CD14-positive monocyte (primary cell): Measurements from ENCODE around the gene QPCTL. TPM values are rescaled to one million over a fixed set of nuclear protein-coding genes. Genes with fewer than 3 reads are reported as not detected.
A peak's percentile ranks its signal among the peaks of the same experiment; 100 is the strongest.

ENCODE experiments used
- DNase-seq, 3 donors: peaks; one replicate each; pipeline ENCODE4 v3.0.0-alpha.2; 2011 to 2022
- H2AFZ ChIP-seq: 2 replicates; pipeline ENCODE4 v1.6.0; 2012; ENCODE audit warnings: mild to moderate bottlenecking, low read depth, low read length, inconsistent platforms; ENCODE audit not compliant: insufficient read depth, poor library complexity, severe bottlenecking
- H3K27ac ChIP-seq, 2 donors: 1 replicate in 1 of 2; 2 replicates in 1 of 2; pipeline ENCODE4 v1.5.1; 2012 to 2013; ENCODE audit warnings: low read length in 2 of 2, control low read depth in 1 of 2, inconsistent platforms in 1 of 2, low read depth in 1 of 2, mild to moderate bottlenecking in 1 of 2
- H3K27me3 ChIP-seq, 2 donors: one replicate each; pipeline versions ENCODE4 v1.6.0 to v1.6.1; 2011 to 2013; ENCODE audit warnings: low read length in 2 of 2; ENCODE audit not compliant: control insufficient read depth in 2 of 2, insufficient read depth in 2 of 2
- H3K36me3 ChIP-seq, 2 donors: replicated peaks in 1 of 2; 1 replicate in 1 of 2; 2 replicates in 1 of 2; pipeline versions ENCODE4 v1.5.1 to v1.6.1; 2012 to 2013; ENCODE audit warnings: low read length in 2 of 2, control low read depth in 1 of 2, inconsistent platforms in 1 of 2, mild to moderate bottlenecking in 1 of 2; ENCODE audit not compliant: insufficient read depth in 2 of 2, control insufficient read depth in 1 of 2
- H3K4me1 ChIP-seq, 2 donors: 1 replicate in 1 of 2; 2 replicates in 1 of 2; pipeline versions ENCODE4 v1.5.1 to v1.6.1; 2012 to 2013; ENCODE audit warnings: low read length in 2 of 2, control low read depth in 1 of 2, inconsistent platforms in 1 of 2, mild to moderate bottlenecking in 1 of 2, moderate library complexity in 1 of 2; ENCODE audit not compliant: insufficient read depth in 2 of 2, control insufficient read depth in 1 of 2
- H3K4me2 ChIP-seq: replicated peaks from 2 replicates; pipeline ENCODE3; 2012; ENCODE audit warnings: low read length, moderate library complexity, mild to moderate bottlenecking; ENCODE audit not compliant: poor library complexity, severe bottlenecking; ENCODE audit errors: extremely low read depth
- H3K4me3 ChIP-seq, 3 experiments: fragments of 200-600 bp in 1 of 3; sonication (generic) in 1 of 3; replicated peaks in 1 of 3; 1 replicate in 2 of 3; 2 replicates in 1 of 3; pipeline ENCODE4 v1.5.1; 2011 to 2013; ENCODE audit warnings: low read length in 3 of 3, mild to moderate bottlenecking in 3 of 3, control low read depth in 2 of 3, low read depth in 2 of 3, inconsistent platforms in 1 of 3, moderate library complexity in 1 of 3
- H3K79me2 ChIP-seq: 2 replicates; pipeline ENCODE4 v1.6.0; 2012; ENCODE audit warnings: mild to moderate bottlenecking, control low read depth, inconsistent platforms, low read length, moderate library complexity; ENCODE audit not compliant: insufficient read depth
- H3K9ac ChIP-seq: 2 replicates; pipeline ENCODE4 v1.6.0; 2017; ENCODE audit warnings: low read length, mild to moderate bottlenecking; ENCODE audit not compliant: insufficient read depth, poor library complexity, severe bottlenecking
- H3K9me3 ChIP-seq, 2 donors: replicated peaks in 1 of 2; 1 replicate in 1 of 2; 2 replicates in 1 of 2; pipeline versions ENCODE4 v1.5.1 to v1.6.1; 2012 to 2013; ENCODE audit warnings: low read length in 2 of 2, control low read depth in 1 of 2; ENCODE audit not compliant: control insufficient read depth in 1 of 2, insufficient read depth in 1 of 2
- H4K20me1 ChIP-seq: 2 replicates; pipeline ENCODE4 v1.6.0; 2012; ENCODE audit warnings: mild to moderate bottlenecking, low read length, control low read depth, moderate library complexity; ENCODE audit not compliant: insufficient read depth
- H3K27ac Mint-ChIP-seq, 7 donors: one replicate each; pipeline ENCODE4 v1.8.0; 2020; ENCODE audit warnings: mild to moderate bottlenecking in 7 of 7, mixed read lengths in 7 of 7, moderate library complexity in 6 of 7, inconsistent platforms in 2 of 7
- H3K27me3 Mint-ChIP-seq, 3 donors: one replicate each; pipeline ENCODE4 v1.8.0; 2021 to 2022; ENCODE audit warnings: low read depth in 3 of 3, mild to moderate bottlenecking in 3 of 3, mixed read lengths in 3 of 3, moderate library complexity in 3 of 3, inconsistent platforms in 1 of 3
- H3K36me3 Mint-ChIP-seq, 2 donors: one replicate each; pipeline ENCODE4 v1.8.0; 2020; ENCODE audit warnings: mixed read lengths in 2 of 2, inconsistent platforms in 1 of 2, mild to moderate bottlenecking in 1 of 2
- H3K4me1 Mint-ChIP-seq: one replicate; pipeline ENCODE4 v1.8.0; 2020; ENCODE audit warnings: mild to moderate bottlenecking, mixed read lengths
- H3K4me3 Mint-ChIP-seq, 2 donors: one replicate each; pipeline ENCODE4 v1.8.0; 2020; ENCODE audit warnings: mild to moderate bottlenecking in 2 of 2, mixed read lengths in 2 of 2, moderate library complexity in 1 of 2
- H3K9me3 Mint-ChIP-seq, 7 donors: one replicate each; pipeline ENCODE4 v1.8.0; 2020 to 2022; ENCODE audit warnings: mixed read lengths in 7 of 7, mild to moderate bottlenecking in 6 of 7, moderate library complexity in 6 of 7, inconsistent platforms in 2 of 7
- CTCF ChIP-seq: fragments of 200-600 bp; IDR thresholded peaks from one replicate; pipeline ENCODE4 v1.8.0; 2022; ENCODE audit warnings: antibody characterized with exemption, mild to moderate bottlenecking
- WGBS: methylation state at CpG from one replicate; pipeline ENCODE4 v1.1.5; 2013; ENCODE audit warnings: missing lambda C conversion rate; ENCODE audit not compliant: insufficient coverage; 5-methylcytosine and 5-hydroxymethylcytosine counted together
- intact Hi-C, 2 donors: fragments of 100-400 bp; cut with micrococcal nuclease; formaldehyde crosslinking; loops; one replicate each; pipeline versions ENCODE4 v1.15.0 to v1.15.1; 2023
- polyA plus RNA-seq, 3 donors: library from polyadenylated mRNA; depleted of rRNA in 1 of 3; unstranded in 2 of 3; stranded (reverse) in 1 of 3; fragments of 300-500 nt in 2 of 3; fragments of >200 nt in 1 of 3; fragmentation: Illumina TruSeq in 2 of 3; gene quantifications; 1 replicate in 2 of 3; 2 replicates in 1 of 3; pipeline ENCODE4 v1.2.3, GENCODE V29; 2012 to 2021

QPCTL gene
- polyA plus RNA-seq, 3 donors = 0.46 to 3.0 (median 0.90) TPM

- TF ChIP-seq CTCF = no peak
- no peak for DNase-seq
- Mint-ChIP-seq H3K4me3 (no peak overlapping the region), H3K4me1 (no peaks in the 10 kb centered on the region), H3K27ac (no peak overlapping the region), H3K9me3 (no peaks in the 10 kb centered on the region), H3K27me3 (peaks cover 0 to 3% (median 3%) of the 10 kb centered on the region in 3 donors), H3K36me3 (peaks cover 24 to 46% of the 10 kb centered on the region in 2 donors)
- H3K4me3 ChIP-seq = no peak overlapping the region
- no peak overlapping the region for H3K4me2 ChIP-seq
- no peaks in the 10 kb centered on the region for H3K79me2 ChIP-seq
- H3K36me3 ChIP-seq = peaks cover 11 to 25% of the 10 kb centered on the region in 2 donors
- intact Hi-C loops = no loop called here
- peaks cover under 1% of the 10 kb centered on the region for H4K20me1 ChIP-seq
- no peak overlapping the region for H2AFZ ChIP-seq
- no peaks in the 10 kb centered on the region for H3K9me3 ChIP-seq
- H3K27ac ChIP-seq = no peak overlapping the region
- 97% methylated on average over 8 of the region's 9 CpGs for WGBS
- H3K9ac ChIP-seq = no peak overlapping the region
- no peaks in the 10 kb centered on the region for H3K4me1 ChIP-seq
- no peaks in the 10 kb centered on the region for H3K27me3 ChIP-seq
Observed at GRCh38 chr19:45705115-45705514, 12.6 kb downstream of the QPCTL start.

- no peaks in the 10 kb centered on the region for H3K4me1 ChIP-seq
- Mint-ChIP-seq H3K9me3 (no peaks in the 10 kb centered on the region), H3K4me1 (no peaks in the 10 kb centered on the region), H3K27me3 (peaks cover 0 to 3% (median 3%) of the 10 kb centered on the region in 3 donors), H3K36me3 (peaks cover 30 to 50% of the 10 kb centered on the region in 2 donors), H3K4me3 (no peak overlapping the region), H3K27ac (peak overlapping the region in 1 of 7 donors; percentile 15)
- no peak overlapping the region for H3K4me2 ChIP-seq
- no peak overlapping the region for H2AFZ ChIP-seq
- no peaks in the 10 kb centered on the region for H3K9me3 ChIP-seq
- no peaks in the 10 kb centered on the region for H3K27me3 ChIP-seq
- DNase-seq = no peak
- peaks cover 11 to 29% of the 10 kb centered on the region in 2 donors for H3K36me3 ChIP-seq
- no peak for TF ChIP-seq CTCF
- no peak overlapping the region for H3K27ac ChIP-seq
- WGBS = 96% methylated on average over 4 of the region's 12 CpGs
- no peaks in the 10 kb centered on the region for H3K79me2 ChIP-seq
- no peak overlapping the region for H3K4me3 ChIP-seq
- H4K20me1 ChIP-seq = peaks cover 8% of the 10 kb centered on the region
- intact Hi-C loops = no loop called here
- H3K9ac ChIP-seq = no peak overlapping the region
Observed at GRCh38 chr19:45705710-45706415, 13.4 kb downstream of the QPCTL start.
